Prostate gland (tissue), 2 donors: Measurements from ENCODE around the gene XBP1. TPM values are rescaled to one million over a fixed set of nuclear protein-coding genes. Genes with fewer than 3 reads are reported as not detected.

ENCODE experiments used
- DNase-seq: peaks from one replicate; pipeline ENCODE4 v3.0.0-alpha.2; 2019; ENCODE audit warnings: low spot score
- H3K27ac ChIP-seq, 2 donors: fragments of 200-600 bp; sonication (generic); 2 replicates each; pipeline ENCODE4 v1.5.1; 2017 to 2019
- H3K27me3 ChIP-seq: fragments of 200-600 bp; sonication (generic); replicated peaks from 2 replicates; pipeline ENCODE4 v1.5.1; 2019; ENCODE audit not compliant: insufficient read depth
- H3K36me3 ChIP-seq, 2 donors: fragments of 200-600 bp; sonication (generic); 1 replicate in 1 of 2; 2 replicates in 1 of 2; pipeline versions ENCODE4 v1.5.1 to v1.8.1; 2017 to 2019
- H3K4me1 ChIP-seq: fragments of 200-600 bp; sonication (generic); replicated peaks from 2 replicates; pipeline ENCODE4 v1.5.1; 2019
- H3K4me3 ChIP-seq, 2 donors: fragments of 200-600 bp; sonication (generic); 2 replicates each; pipeline ENCODE4 v1.5.1; 2017 to 2019
- H3K9me3 ChIP-seq: fragments of 200-600 bp; sonication (generic); 2 replicates; pipeline ENCODE4 v1.5.1; 2017
- POLR2A ChIP-seq: fragments of 450-650 bp; IDR thresholded peaks from one replicate; pipeline ENCODE4 v1.6.1; 2016; ENCODE audit warnings: antibody characterized with exemption, mild to moderate bottlenecking
- POLR2AphosphoS5 ChIP-seq: sonication (generic); formaldehyde crosslinking; IDR thresholded peaks from one replicate; pipeline ENCODE4 v1.6.1; 2017; ENCODE audit warnings: antibody characterized with exemption
- whole genome bisulfite sequencing: methylation state at CpG from one replicate; pipeline ENCODE4 v1.1.5; 2018; 5-methylcytosine and 5-hydroxymethylcytosine counted together
- intact Hi-C: fragments of 100-400 bp; cut with DNase I; formaldehyde crosslinking; loops from one replicate; pipeline ENCODE4 v1.14.2; 2022
- total RNA-seq, 2 donors: library from RNA; depleted of rRNA; stranded (reverse); fragments of >200 nt; gene quantifications; one replicate each; pipeline ENCODE4 v1.1.0, GENCODE V29; 2016
- TF ChIP-seq, protein P1 (sequence below), 4 experiments: fragments of 200-600 bp in 2 of 4; fragments of 450-650 bp in 2 of 4; sonication (generic) in 2 of 4; IDR thresholded peaks; 1 replicate in 3 of 4; 2 replicates in 1 of 4; pipeline ENCODE4 v1.5.1; 2016 to 2019; ENCODE audit warnings: antibody characterized with exemption in 4 of 4, mild to moderate bottlenecking in 2 of 4, moderate library complexity in 2 of 4

XBP1 gene
- total RNA-seq, 2 donors from 2014 or later, result 200 to 798 TPM

DNA sequence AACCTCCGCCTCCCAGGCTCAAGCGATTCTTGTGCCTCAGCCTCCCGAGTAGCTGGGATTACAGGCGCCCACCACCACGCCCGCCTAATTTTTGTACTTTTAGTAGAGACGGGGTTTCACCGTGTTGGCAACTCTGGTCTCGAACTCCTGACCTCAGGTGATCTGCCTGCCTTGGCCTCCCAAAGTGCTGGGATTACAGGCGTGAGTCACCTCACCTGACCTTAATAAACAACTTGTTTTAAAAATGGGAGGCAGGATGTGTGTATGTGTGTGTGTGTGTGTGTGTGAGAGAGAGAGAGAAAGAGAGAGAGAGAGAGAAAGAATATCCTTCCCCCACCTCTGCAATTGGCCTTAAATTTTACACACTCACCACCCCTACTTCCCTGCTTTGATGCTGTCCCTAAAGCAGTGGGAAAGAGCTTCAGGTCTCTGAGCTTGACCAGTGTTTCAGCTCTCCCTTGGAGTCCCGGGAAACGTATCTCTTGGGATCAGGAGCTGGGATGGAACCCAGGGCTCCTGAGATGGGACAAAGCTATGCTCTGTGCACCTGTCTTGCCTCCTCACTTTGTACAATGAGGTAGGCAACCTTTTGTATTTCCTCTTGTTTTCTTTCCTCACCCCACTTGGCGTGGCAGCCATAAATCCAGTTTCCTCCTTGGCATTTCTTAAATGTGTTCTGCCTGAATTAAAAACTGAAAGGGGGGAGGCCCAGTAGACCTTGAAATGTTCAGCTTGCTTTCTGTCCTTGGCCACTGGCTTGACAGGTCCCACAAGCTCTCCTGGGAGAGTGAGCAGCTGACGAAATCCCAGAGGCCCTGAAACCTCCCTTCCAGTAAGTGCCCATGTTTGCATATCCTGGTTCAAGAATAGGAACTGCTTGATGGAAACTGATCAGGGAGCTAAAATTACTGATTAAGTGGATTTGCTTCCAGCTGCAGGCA, 17.8 kb upstream of the XBP1 start:
- Histone ChIP-seq H3K27me3 (no peaks in the 10 kb centered on the region), H3K4me1 (peaks cover 36% of the 10 kb centered on the region), H3K4me3 (no peak overlapping the region), H3K36me3 (no peaks in the 10 kb centered on the region), H3K27ac (peak overlapping the region; percentile 72 to 83), H3K9me3 (no peaks in the 10 kb centered on the region)
- intact Hi-C loops, result no loop called here
- WGBS, result 61% methylated on average over 14 of the region's 14 CpGs
- peak; percentile 94 for DNase-seq
- TF ChIP-seq, protein P1, sequence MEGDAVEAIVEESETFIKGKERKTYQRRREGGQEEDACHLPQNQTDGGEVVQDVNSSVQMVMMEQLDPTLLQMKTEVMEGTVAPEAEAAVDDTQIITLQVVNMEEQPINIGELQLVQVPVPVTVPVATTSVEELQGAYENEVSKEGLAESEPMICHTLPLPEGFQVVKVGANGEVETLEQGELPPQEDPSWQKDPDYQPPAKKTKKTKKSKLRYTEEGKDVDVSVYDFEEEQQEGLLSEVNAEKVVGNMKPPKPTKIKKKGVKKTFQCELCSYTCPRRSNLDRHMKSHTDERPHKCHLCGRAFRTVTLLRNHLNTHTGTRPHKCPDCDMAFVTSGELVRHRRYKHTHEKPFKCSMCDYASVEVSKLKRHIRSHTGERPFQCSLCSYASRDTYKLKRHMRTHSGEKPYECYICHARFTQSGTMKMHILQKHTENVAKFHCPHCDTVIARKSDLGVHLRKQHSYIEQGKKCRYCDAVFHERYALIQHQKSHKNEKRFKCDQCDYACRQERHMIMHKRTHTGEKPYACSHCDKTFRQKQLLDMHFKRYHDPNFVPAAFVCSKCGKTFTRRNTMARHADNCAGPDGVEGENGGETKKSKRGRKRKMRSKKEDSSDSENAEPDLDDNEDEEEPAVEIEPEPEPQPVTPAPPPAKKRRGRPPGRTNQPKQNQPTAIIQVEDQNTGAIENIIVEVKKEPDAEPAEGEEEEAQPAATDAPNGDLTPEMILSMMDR (IDR thresholded peaks at IDR 0.05), result no peak
- TF ChIP-seq POLR2AphosphoS5 (peak; percentile 94), POLR2A (no peak)

DNA sequence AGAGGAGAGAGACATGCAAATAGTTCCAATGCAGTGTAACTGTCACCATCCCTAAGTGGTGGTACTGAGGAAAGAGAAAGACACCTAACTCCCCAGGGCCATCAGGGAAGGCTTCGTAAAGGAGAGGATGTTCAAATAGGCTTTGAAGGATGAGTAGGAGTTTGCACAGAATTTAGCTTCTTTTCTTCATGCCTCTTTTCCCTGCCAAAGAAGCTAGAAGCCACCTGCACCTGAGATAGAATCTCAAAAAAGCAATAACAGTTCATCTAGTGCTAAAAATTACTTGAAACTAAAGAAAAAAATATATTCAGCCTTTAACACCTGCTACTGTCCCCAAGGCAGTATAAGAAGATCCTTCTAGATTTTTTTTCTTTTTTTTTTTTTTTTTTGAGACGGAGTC, 16.7 kb upstream of the XBP1 start:
- no peak for DNase-seq
- Histone ChIP-seq H3K27me3 (no peaks in the 10 kb centered on the region), H3K36me3 (no peaks in the 10 kb centered on the region), H3K9me3 (no peaks in the 10 kb centered on the region), H3K4me3 (no peak overlapping the region), H3K4me1 (peaks cover 30% of the 10 kb centered on the region), H3K27ac (peak overlapping the region; percentile 72 to 83)
- TF ChIP-seq, protein P1 (IDR thresholded peaks at IDR 0.05), result no peak
- TF ChIP-seq POLR2AphosphoS5 (no peak), POLR2A (no peak)
- intact Hi-C loops, result no loop called here
- 97% methylated on average over 2 of the region's 2 CpGs for WGBS

DNA sequence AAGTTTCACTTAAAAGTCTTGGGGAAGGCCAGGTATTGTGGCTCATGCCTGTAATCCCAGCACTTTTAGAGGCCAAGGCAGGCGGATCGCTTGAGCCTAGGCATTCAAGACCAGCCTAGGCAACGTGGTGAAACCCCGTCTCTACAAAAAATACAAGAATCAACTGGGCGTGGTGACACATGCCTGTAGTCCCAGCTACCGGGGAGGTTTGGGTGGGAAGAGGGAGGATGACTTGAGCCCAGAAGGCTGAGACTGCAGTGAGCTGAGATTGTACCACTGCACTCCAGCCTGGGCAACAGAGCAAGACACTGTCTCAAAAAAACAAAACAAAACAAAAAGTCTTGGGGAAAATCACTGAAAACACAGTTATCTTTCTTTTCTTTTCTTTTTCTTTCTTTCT, 15.4 kb upstream of the XBP1 start:
- H3K4me1 ChIP-seq, result peaks cover 30% of the 10 kb centered on the region
- H3K9me3 ChIP-seq, result no peaks in the 10 kb centered on the region
- peak overlapping the region; percentile 21 to 83 for H3K27ac ChIP-seq
- no peaks in the 10 kb centered on the region for H3K36me3 ChIP-seq
- H3K27me3 ChIP-seq, result no peaks in the 10 kb centered on the region
- no peak for DNase-seq
- WGBS, result 84% methylated on average over 6 of the region's 6 CpGs
- intact Hi-C loops, result no loop called here
- TF ChIP-seq, protein P1 (IDR thresholded peaks at IDR 0.05), result no peak
- TF ChIP-seq POLR2AphosphoS5, result no peak
- no peak for TF ChIP-seq POLR2A
- H3K4me3 ChIP-seq, result no peak overlapping the region

DNA sequence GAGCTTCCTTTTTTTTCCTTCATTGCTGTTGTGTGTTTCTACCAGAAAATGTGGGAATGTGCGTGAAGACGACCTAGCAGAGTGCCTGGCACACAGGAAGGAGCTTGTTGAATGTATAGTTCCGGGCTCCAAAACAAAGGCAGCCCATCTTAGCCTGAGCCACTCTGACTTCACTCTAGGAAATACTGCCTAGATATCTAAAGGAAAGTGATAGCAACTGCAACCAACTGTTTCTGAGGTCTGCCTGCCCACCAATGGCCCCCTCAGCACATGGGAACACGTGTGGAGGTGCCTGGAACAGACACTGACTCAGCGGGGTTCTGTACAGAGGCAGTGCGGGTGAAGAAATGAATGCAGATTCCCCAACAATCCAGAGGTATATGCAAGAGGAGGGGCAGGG, 14.7 kb upstream of the XBP1 start:
- Histone ChIP-seq H3K36me3 (no peaks in the 10 kb centered on the region), H3K4me1 (peaks cover 30% of the 10 kb centered on the region), H3K4me3 (no peak overlapping the region), H3K27ac (peak overlapping the region in 1 of 2 donors; percentile 83), H3K9me3 (no peaks in the 10 kb centered on the region), H3K27me3 (no peaks in the 10 kb centered on the region)
- 69% methylated on average over 6 of the region's 6 CpGs for WGBS
- no peak for DNase-seq
- intact Hi-C loops, result no loop called here
- TF ChIP-seq POLR2AphosphoS5 (no peak), POLR2A (no peak)
- TF ChIP-seq, protein P1 (IDR thresholded peaks at IDR 0.05), result no peak
